Fibroblast of mammary gland (primary cell): ENCODE results near the gene DPYSL4.

Experiments
- DNase-seq: peaks from one replicate; pipeline ENCODE4 v3.0.0-alpha.2; 2010; ENCODE audit warnings: low read depth
- H3K4me3 ChIP-seq: 2 replicates; pipeline ENCODE4 v1.5.1; 2011; ENCODE audit warnings: low read depth, mild to moderate bottlenecking, low read length, moderate library complexity; ENCODE audit not compliant: control insufficient read depth
- TF ChIP-seq, protein P1 (sequence below): conservative IDR thresholded peaks from 2 replicates; pipeline ENCODE4 v1.5.1; 2011; ENCODE audit warnings: low read depth, low read length, inconsistent platforms; ENCODE audit not compliant: control insufficient read depth, insufficient read depth

Gene DPYSL4

DNA sequence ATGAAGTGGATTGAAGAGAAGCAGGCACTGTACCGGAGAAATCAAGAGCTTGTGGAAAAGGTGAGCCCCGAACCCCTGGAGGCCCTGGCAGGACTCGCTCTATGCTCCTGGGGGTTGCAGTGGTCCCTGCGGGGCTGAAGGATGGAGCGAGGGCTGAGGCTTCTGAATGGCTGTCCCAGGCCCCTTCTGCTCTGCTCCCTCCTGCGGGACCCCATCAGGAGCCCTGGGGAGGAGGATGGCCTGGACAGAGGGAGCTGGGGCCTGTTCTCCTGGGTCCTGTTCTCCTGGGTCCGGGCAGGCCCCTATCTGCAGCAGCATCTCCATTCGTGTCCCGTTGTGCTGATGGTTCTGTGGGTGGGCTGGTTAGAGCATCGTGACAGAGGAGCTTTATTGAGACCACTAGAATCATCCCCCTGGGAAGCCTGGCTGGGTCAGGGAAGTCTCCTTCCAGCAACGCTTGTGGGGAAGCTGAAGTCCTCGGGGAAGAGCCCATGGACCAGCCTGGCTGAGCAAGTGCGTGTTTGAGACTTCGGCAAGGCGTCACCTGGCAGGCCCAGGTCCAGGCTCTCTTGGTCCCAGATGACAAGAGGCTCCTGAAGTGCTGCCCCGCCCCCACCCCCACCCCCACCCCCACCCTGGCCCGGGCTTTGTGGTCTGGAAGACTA is 41.1 kb upstream of the DPYSL4 start:
- DNase-seq = no peak
- TF ChIP-seq, protein P1, sequence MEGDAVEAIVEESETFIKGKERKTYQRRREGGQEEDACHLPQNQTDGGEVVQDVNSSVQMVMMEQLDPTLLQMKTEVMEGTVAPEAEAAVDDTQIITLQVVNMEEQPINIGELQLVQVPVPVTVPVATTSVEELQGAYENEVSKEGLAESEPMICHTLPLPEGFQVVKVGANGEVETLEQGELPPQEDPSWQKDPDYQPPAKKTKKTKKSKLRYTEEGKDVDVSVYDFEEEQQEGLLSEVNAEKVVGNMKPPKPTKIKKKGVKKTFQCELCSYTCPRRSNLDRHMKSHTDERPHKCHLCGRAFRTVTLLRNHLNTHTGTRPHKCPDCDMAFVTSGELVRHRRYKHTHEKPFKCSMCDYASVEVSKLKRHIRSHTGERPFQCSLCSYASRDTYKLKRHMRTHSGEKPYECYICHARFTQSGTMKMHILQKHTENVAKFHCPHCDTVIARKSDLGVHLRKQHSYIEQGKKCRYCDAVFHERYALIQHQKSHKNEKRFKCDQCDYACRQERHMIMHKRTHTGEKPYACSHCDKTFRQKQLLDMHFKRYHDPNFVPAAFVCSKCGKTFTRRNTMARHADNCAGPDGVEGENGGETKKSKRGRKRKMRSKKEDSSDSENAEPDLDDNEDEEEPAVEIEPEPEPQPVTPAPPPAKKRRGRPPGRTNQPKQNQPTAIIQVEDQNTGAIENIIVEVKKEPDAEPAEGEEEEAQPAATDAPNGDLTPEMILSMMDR = no peak
- no peak overlapping the region for H3K4me3 ChIP-seq

DNA sequence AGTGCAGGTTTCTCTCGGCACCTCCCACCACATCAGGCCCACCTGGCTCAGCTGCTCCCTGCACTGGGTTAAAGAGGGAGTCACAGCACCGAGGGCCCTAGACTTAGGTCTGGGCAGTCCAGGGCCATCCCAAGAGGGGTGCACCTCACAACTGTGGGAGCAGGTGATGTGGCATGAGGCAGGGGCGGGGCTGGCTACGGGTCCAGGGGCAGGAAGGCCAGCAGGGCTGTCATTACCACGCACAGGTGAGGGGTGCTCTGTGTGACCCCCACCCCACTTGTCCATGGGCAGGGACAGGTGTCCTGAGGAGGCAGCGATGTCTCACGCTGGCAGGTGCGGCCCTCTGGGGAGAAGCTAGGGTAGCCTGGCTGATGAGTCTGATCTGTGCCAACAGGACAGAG is 40.5 kb upstream of the DPYSL4 start:
- TF ChIP-seq, protein P1 = no peak
- H3K4me3 ChIP-seq = no peak overlapping the region
- no peak for DNase-seq

DNA sequence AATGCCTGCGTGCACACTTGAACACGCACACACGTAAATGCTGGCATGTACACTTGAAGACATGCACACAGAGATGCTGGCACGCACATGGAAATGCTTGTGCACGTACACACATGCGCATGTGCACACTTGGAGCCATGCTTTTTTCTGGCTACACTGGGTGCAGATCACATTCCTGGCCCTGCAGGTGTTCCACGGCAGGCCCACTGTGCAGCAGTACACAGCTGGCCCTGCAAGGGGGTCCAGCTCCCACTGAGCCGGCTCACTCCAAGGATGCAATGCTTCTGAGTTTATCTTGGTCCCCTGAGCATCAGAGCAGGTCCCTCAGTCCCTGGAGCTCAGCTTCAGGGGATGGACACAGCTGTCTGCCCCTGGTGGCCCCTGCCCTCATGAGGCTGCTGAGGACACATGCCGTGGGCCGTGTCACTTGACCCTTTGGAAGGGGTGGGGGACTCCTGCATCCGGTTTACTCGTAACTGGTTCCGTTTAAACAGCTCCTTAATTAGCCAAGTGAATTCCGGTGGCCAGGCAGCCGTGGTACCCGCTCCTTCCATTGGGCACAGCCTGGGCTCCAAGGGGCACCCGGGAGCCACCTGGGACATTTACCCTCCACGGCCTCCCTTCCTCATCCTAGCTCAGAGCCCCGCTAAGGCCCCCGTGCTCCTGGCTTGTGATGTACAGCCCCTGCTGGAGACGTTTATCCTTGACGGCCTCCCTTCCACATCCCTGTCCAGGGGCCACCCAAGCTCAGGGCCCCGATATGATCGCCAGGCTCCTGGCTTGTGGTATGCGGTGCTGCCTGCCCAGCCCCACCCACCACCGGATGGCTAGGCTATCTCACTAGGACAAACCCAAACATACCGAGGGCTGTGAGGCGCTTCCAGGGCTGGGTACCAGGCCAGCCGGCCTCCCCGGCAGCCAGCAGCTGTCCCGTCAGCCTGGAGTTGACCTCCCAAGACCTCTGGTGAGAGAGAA is 39.5 kb upstream of the DPYSL4 start:
- no peak for DNase-seq
- no peak overlapping the region for H3K4me3 ChIP-seq
- TF ChIP-seq, protein P1 = no peak

DNA sequence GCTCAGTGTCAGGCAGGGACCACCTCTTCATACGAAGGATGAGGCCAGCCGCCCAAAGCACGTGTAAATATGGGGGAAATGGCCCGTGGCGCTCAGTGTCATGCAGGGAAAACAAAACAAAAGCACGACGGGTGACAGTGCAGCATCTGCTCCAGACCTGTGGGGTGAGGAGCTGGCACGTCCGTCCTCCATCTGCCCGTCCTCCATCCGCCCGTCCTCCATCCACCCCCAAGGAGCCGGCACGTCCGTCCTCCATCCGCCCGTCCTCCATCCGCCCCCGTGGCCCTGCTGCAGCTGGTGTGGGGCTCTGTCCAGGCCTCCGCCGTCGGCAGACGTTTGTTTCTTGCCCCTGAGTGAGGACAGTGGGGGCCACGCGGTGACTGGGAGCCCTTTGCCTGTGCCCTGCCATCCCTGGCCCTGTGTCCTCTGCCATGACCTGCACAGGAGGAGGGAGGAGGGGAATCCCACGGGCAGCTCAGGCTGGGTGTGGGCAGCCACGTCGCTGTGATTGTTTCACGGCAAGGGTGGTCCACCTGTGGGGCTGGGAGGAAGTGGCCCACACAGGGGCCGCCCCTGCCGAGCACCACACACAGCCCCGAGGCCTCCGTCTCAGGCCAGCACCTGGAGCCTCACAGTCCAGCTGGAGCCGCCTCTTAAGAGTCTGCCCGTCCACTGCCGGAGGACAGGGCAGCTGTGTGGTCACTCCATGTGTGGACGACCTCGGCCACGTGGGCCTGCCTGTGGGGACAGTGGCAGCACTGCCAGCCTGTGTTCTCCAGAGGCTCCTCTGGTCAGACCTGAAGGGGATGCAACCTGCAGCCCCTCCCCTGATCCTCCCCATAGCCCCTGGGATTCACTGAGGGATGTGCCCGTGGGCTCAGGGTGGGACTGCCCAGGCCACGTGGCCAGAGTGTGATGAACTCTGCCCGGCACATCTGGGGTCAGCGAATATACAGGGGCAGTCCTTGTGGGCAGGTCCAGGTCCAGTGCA is 38.2 kb upstream of the DPYSL4 start:
- no peak overlapping the region for H3K4me3 ChIP-seq
- TF ChIP-seq, protein P1 = no peak
- DNase-seq = no peak

DNA sequence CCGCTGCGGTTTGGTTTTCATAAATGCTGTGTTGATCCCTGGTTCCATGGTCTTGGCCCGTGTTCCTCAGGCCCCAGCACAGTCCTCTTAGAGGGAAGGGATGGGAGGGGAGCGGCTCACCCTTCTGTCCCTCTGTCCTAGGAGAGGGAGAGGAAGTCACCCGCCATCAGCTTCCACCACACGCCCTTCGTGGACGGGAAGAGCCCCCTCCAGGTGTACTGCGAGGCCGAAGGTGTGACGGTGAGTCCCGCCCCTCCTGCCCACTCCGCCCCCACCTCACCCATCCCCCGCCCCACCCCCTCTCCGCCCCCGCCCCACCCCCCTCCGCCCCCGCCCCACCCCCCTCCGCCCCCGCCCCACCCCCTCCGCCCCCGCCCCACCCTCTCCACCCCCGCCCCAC is 37.5 kb upstream of the DPYSL4 start:
- DNase-seq = no peak
- TF ChIP-seq, protein P1 = no peak
- no peak overlapping the region for H3K4me3 ChIP-seq

DNA sequence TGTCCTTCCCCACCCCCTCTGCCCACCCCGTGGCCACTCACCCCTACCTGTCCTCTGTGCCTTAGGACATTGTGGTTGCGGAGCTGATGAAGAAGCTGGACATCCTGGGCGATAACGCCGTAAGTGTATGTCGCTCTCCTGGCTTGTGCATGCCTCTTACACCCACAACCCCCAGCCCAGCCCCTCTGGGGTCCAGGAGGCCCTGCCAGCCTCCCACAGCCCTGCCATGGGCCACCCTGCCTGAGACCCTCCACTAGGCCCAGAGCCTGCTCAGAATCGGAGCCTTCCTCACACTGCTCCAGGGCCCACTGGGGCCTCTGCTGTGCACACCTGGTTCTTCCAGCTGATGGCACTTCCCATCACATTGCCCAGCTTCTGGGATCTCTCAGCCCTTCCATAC is 36.8 kb upstream of the DPYSL4 start:
- no peak overlapping the region for H3K4me3 ChIP-seq
- TF ChIP-seq, protein P1 = no peak
- no peak for DNase-seq
